ENCODE data around the gene KSR1. TPM values are rescaled to one million over a fixed set of nuclear protein-coding genes. Genes with fewer than 3 reads are reported as not detected.

KSR1 gene
- total and polyA plus RNA-seq, 2 of the 8 experiments (the other 6 are each of a cell fraction or from before 2014, with no cell fraction given): 14.1 to 34.7 TPM

DNA sequence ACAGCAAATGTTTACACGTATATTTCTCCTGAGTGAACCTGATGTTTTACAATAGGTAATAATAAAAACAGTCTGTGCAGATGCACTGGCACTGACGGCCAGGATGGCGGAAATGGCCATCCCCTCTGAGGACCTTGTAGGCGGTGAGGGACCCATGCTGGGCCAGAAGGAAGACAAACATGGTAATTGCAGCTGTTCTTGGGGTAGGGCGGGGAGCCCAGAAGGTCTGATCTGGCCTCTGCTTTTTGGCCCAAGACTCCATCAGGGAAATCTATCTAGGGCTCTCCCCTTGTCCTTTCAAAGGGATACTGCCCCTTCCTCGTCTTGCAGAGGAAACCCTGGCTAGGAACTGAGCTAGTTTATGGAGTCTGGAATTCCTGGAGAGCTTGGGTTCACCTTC is 167.4 kb downstream of the KSR1 start:
- Histone ChIP-seq H3K79me2 (ENCODE audit: control insufficient read depth in 1 of 2, insufficient read depth in 2 of 2, low read length in 2 of 2) (no peaks in the 10 kb centered on the region), H2AK5ac (ENCODE audit: low read depth, low read length) (no peak overlapping the region), H2BK120ac (replicated peaks; ENCODE audit: low read depth, low read length) (no peak overlapping the region), H2BK15ac (ENCODE audit: low read length) (no peak overlapping the region), H3K56ac (replicated peaks; ENCODE audit: insufficient read length, low read depth, low read length) (no peak overlapping the region), H4K20me1 (replicated peaks in 1 of 2; ENCODE audit: control insufficient read depth in 1 of 2, insufficient read depth in 2 of 2, low read length in 2 of 2) (peaks cover 0 to 2% of the 10 kb centered on the region in 2 experiments), H3K4me1 (replicated peaks in 1 of 4; ENCODE audit: control insufficient read depth in 3 of 4, insufficient read depth in 4 of 4, low read length in 3 of 4) (no peaks in the 10 kb centered on the region), H3K23ac (ENCODE audit: insufficient read length) (no peak overlapping the region), H3K9ac (replicated peaks in 1 of 4; ENCODE audit: extremely low read depth in 1 of 4, low read depth in 3 of 4, low read length in 3 of 4) (no peak overlapping the region), H3K14ac (ENCODE audit: insufficient read length) (no peak overlapping the region), H4K8ac (ENCODE audit: extremely low read depth, insufficient read depth, low read length) (no peak overlapping the region), H3K79me1 (ENCODE audit: low read depth, low read length) (no peaks in the 10 kb centered on the region), H3K23me2 (ENCODE audit: low read depth, low read length) (no peaks in the 10 kb centered on the region), H2BK5ac (ENCODE audit: low read depth, low read length) (no peak overlapping the region), H2BK20ac (ENCODE audit: low read length) (no peak overlapping the region), H2AFZ (ENCODE audit: low read length) (no peak overlapping the region), H3K27me3 (replicated peaks in 1 of 4; ENCODE audit: control insufficient read depth in 3 of 4, extremely low read depth in 1 of 4, insufficient read depth in 3 of 4, low read length in 3 of 4) (no peaks in the 10 kb centered on the region), H3K27ac (ENCODE audit: low read depth, low read length) (no peak overlapping the region), H3K9me3 (ENCODE audit: insufficient read depth in 2 of 2, low read depth in 1 of 2, low read length in 1 of 2) (no peaks in the 10 kb centered on the region), H4K91ac (replicated peaks; ENCODE audit: insufficient read length, low read length) (no peak overlapping the region), H3K4ac (replicated peaks; ENCODE audit: insufficient read length, low read depth, low read length) (no peak overlapping the region), H3K4me2 (ENCODE audit: insufficient read depth in 1 of 2, low read depth in 2 of 2, low read length in 2 of 2) (no peak overlapping the region), H3K4me3 (ENCODE audit: extremely low read depth in 1 of 4, insufficient read depth in 2 of 4, low read depth in 3 of 4, low read length in 4 of 4) (no peak overlapping the region), H3K36me3 (ENCODE audit: control insufficient read depth in 2 of 4, insufficient read depth in 4 of 4, low read length in 3 of 4) (peaks cover 5 to 20% (median 7%) of the 10 kb centered on the region in 4 experiments; a peak in 5 of 8 replicates), H4K5ac (ENCODE audit: insufficient read length, low read depth, low read length) (no peak overlapping the region), H2BK12ac (ENCODE audit: low read depth, low read length) (no peak overlapping the region), H3K18ac (ENCODE audit: extremely low read depth, low read length) (no peak overlapping the region)
- DNase-seq (ENCODE audit: low read depth in 1 of 2, low spot score in 2 of 2) (no peak), FAIRE-seq (no peak)
- ChIA-PET POLR2A (ENCODE audit: partially characterized antibody) (no interaction called here), CTCF (ENCODE audit: partially characterized antibody) (interaction anchor here (1.1 to 7.0 kb wide), 3 partner anchors 11 to 924 kb away, joined by 3 to 52 read pairs (median 5); no protein-coding TSS in a partner anchor)
- 79% methylated on average over 6 of the region's 6 CpGs; no CpG with 5 or more reads in 1 of the 2 experiments for WGBS, 2 experiments (ENCODE audit: extremely low coverage in 1 of 2, insufficient coverage in 1 of 2, insufficient read length in 1 of 2, insufficient replicate concordance in 2 of 2, low coverage in 1 of 2, low lambda C conversion rate in 2 of 2, missing lambda C conversion rate in 1 of 2)
- TF ChIP-seq MAFK (IDR thresholded peaks at IDR 0.05; ENCODE audit: low read depth, low read length) (no peak), GABPA (IDR thresholded peaks at IDR 0.05; ENCODE audit: borderline replicate concordance, insufficient read depth, low read length) (no peak), SIN3A (conservative IDR thresholded peaks at IDR 0.05 in 1 of 2, IDR thresholded peaks at IDR 0.05 in 1 of 2; ENCODE audit: low read depth in 1 of 2, low read length in 2 of 2) (no peak), EP300 (IDR thresholded peaks at IDR 0.05; ENCODE audit: borderline replicate concordance in 1 of 2, low read depth in 2 of 2, low read length in 2 of 2) (no peak), BCL11A (IDR thresholded peaks at IDR 0.05; ENCODE audit: low read depth in 2 of 2, low read length in 2 of 2) (no peak), RNF2 (IDR thresholded peaks at IDR 0.05; ENCODE audit: borderline replicate concordance, low read depth, low read length, missing control alignments, poor library complexity, severe bottlenecking) (no peak), SP2 (IDR thresholded peaks at IDR 0.05; ENCODE audit: low read length) (no peak), CHD2 (IDR thresholded peaks at IDR 0.05; ENCODE audit: low read length) (no peak), JUN (IDR thresholded peaks at IDR 0.05; ENCODE audit: low read depth, low read length) (no peak), TBP (IDR thresholded peaks at IDR 0.05; ENCODE audit: low read depth, low read length) (no peak), RXRA (IDR thresholded peaks at IDR 0.05; ENCODE audit: insufficient read depth, low read depth, low read length) (no peak), TCF12 (IDR thresholded peaks at IDR 0.05; ENCODE audit: low read depth, low read length) (no peak), CREB1 (IDR thresholded peaks at IDR 0.05) (no peak)
- TF ChIP-seq, protein P1, sequence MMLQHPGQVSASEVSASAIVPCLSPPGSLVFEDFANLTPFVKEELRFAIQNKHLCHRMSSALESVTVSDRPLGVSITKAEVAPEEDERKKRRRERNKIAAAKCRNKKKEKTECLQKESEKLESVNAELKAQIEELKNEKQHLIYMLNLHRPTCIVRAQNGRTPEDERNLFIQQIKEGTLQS (IDR thresholded peaks at IDR 0.05; ENCODE audit: insufficient read depth, low read depth, low read length): no peak

All from H1 (cell line).